GM18526 (cell line): ENCODE data around the gene TMEM115.

Experiments
- POLR2A ChIP-seq: IDR thresholded peaks from 3 replicates; pipeline ENCODE4 v1.6.1; 2011; ENCODE audit not compliant: insufficient read length; ENCODE audit errors: extremely low read depth

Gene TMEM115

DNA sequence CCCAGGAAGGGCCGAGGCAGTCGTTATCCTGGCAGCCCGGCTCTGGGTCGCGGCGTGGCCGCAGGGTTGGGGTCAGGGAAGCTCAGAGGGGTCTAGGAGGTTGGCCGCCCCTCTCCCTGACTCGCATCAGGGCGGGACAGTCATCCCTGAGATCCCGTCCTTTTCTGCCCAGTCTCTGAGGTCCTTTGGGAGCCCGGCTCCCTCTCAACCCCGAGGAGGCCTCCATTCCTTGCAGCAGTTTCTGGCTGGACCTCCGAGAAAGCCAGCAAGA lies 37.3 kb downstream of the TMEM115 start:
- no peak for TF ChIP-seq POLR2A

DNA sequence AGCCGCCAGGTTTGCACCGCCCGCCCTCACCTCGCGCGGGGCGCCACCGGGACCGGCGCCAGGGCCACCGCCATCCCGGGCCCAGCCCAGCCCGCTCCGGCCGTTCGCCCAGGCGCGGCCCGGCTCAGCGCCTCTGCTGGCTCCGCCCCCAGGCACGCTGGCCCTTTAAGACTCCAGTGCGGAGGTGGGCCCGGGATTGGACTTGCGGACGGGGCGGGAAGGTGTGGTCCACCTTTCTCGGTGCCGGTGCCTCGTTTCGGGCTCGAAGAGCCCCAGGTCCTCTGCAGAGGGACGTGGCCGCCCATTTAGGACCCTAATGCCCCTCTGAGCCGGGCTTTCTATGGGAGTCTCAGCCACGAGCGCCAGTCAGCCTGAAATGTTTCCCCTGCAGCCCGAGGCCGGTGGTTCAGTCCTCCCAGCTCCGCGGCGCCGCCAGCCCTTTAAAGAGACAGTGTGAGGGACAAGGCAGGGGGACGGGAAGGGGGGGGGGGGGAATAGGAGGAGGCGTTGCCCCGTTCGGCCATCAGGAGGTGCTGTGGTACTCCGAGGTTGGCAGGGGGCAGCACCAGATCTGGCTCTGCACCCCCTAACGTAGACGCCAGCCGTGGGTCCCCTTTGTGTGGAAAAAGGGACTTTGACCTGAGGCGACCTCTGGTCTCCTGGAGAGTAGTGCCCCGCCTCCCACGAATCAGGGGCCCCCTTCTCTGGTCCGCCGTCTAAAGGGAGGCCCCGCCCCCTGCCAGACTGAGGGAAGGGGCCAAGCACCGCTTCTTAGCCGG lies 37.8 kb downstream of the TMEM115 start:
- peak; percentile 66 for TF ChIP-seq POLR2A

DNA sequence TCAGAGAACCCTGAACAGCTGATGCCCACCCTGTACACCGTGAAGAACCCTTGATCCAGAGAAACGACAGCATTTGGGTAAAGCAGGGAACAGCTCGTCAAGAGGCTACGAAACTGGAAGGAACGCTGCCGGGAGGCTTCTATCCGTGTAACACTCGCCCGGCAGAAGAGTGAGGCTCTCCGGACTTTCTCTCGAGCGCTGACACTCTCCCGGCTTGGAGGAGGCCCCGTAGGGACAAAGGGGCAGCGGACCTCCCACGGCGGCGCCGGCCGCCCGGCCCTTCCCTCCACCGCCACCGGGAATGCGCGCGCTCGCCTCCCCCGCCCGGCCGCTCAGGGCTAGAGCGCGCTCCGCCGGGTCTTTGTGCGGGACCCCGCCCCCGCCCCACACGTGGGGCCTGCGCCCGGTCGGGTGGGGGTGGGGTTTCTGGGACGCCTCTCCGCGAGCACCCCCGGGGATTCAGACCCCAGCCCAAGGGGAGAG lies 38.4 kb downstream of the TMEM115 start:
- no peak for TF ChIP-seq POLR2A

DNA sequence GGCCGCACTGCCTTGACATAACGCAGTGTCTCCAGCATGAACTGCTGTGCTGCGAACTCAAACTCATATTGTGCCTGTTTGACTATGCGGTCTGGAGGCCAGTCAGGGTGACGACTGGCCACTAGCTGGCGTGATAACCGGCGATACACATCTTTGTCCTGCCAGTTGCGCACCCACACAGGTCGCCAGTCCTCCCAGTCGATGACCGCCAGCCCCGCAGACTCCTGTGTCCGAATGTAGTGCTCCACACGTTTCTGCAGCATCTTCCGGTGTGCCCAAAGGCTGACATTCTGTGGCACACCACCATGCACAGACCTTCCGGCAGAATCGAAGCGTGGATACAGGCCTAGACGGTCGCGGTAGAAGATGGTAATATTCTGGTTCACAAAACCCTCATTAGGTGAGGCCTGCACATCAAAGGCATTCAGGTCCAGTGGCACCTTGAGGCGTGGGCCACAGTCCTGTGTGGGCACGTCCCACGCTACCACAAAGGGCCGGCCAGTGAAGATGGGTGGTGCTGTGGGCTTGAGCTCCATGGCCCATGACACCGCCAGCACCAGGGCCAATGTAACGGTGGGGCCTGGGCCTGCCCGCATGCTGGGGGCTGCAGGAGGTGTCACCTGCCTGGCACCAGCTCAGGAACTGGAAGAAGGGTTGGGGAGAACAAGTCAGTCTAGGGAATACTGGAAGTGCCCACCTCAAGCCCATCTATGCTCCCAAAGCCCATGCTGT lies 39.3 kb downstream of the TMEM115 start:
- no peak for TF ChIP-seq POLR2A

DNA sequence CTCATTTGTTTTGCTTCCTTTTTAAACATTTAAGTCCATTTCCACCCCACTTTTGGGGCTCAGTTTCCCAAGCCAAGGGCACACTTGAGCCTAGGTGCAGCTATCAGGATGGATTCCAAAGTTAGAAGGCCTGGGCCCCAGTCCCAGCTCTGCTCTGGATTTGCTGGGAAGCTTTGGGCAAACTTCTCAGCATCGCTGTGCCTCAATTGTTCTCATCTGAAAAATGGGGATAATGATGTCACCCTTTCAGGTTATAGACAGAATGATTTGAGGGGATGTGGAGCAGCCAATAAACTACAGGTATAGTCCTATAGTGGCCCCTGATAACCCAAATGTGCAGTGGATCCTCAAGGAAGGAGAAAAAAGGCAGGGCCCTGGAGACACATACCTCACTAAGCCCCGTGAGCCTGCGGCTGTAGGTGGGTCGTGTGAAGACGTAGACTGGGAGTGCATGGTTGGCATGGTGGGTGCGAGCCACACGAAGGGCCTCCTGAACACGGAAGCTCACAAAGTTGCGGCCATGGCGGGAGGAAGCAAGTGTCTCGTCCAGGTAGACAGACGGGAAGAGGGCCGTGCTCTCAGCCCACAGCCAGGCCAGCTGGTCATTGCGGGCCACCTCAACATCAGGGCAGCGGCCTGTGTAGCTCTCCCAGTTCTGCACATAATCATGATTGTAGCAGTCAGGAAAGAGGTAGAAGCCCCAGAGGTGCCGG lies 40.0 kb downstream of the TMEM115 start:
- no peak for TF ChIP-seq POLR2A

DNA sequence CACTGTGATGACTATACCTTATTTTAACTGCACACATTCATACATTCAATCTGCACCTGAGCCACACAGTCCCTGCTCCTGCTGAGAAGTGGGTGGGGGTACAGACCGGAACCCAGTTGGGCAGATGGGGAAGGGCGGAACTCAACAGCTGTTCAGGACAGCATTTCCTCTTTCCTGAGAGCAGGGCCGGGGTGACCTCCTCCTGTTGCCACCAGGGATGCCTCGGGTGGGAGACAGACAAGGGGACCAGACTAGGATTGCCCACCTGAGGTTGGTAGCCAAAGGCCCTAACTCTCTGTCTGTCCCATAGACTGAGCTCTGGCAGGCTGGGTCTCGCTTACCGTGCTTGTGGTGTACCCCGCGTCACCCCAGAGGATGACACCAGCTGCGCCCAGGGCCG lies 40.7 kb downstream of the TMEM115 start:
- no peak for TF ChIP-seq POLR2A

DNA sequence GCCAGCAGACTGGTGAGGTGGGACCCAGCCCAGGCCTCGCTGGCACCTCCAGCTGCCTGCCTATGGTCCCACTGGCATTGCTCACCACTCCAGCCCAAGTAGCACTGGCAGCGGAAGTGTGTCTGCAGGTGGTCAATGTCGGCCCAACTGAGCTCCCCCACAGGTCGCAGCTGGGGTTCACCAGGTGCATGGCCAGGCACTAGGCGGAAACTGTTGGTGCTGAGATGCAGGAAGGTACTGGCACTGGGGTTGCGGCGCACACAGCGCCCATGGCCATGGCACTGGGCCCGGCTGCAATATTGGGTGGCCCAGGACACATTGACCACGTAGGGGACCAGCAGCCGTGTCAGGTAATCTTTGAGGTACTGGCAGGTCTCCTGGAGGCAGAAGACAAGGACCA lies 41.2 kb downstream of the TMEM115 start:
- no peak for TF ChIP-seq POLR2A

DNA sequence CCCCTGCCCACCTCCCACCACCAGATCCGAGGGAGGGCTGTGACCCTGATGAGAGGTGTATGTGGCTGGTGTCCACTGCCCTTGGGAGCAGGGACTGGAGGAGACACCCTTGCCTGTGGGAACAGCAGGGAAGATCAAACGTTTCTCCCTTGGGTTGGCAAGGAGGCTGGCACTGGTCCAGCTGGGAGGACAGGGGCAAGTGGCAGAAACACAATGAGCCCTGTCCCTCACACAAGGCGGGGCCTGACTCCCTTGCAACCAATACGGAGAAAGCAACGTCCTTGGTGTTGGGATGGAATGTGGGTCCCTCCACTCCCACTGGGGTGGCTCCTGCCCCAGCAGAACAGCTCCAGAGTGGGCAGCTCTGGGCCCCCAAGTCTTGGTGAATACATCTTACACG lies 42.0 kb downstream of the TMEM115 start:
- no peak for TF ChIP-seq POLR2A

DNA sequence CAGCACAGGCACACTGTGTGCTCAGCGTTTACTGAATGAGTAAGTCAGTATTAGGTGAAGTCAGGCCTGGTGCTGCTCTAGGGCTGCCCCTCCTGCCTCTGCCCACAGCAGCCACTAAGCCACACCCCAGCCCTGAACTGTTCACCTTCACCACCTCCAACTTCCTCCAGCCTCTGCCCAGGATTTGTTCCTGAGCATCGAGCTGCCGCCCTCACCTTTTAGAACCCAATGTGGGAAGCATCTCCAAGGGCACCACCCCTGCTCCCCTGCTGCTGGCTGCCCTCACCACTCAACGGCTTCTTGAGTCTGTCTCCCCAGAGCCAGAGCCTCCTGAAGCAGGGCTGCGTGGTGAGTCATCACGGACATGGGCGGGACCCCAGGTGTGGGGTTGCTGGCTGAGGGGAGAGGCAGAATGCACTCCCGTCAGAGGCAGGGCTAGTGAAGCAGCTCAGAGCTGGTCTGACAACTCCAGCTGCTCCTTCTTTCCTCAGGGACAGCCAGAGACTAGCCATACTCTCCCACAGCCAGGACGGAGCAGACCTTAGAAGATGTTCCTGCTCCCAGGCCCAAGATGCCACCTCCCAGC lies 42.6 kb downstream of the TMEM115 start:
- TF ChIP-seq POLR2A, result no peak

DNA sequence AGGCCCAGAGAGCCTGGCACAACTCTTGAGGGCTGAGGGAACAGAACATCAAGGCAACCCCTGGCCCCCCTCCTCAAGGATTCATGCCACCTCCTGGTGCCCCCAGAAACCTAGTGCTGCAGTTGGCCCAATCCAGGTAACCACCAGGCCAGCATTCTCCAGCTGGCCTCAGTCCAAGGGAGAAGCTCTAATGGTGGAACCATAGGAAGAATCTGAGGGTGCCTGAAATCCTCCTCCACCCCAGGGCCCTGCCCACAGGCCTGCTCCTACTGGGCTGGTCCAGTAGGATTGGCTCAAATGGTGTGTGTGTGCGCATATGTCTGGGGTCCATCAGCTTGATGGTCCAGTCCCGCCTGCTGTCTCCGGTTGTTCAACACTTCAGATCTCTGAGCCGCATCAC lies 44.5 kb downstream of the TMEM115 start:
- TF ChIP-seq POLR2A, result no peak

DNA sequence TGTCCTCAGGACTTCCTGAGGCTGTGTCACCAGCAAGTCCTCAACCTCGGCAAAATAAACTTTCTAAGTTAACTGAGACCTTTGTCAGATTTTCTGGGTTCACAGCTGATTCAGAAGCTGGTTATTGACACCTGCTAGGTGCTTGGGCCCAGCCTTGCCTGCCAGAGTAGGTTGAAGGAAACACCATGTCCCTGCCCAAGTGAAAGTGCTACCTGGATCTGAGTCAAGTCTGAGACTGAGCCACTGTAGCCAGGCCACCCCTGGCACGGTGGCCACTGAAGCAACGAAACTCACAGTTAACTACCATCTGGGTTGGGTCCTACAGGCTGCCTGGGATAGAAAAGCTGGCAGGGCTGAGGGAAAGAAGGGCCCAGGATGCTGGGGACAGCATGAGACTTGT lies 45.0 kb downstream of the TMEM115 start:
- no peak for TF ChIP-seq POLR2A
